Stomach (tissue), 9 donors: ENCODE data around the gene GRIP2. TPM values are rescaled to one million over a fixed set of nuclear protein-coding genes. Genes with fewer than 3 reads are reported as not detected.
A peak's percentile ranks its signal among the peaks of the same experiment; 100 is the strongest.

ENCODE experiments used
- DNase-seq, 2 donors: peaks; one replicate each; pipeline versions ENCODE4 v3.0.0 to v3.0.0-alpha.2; 2013 to 2019
- H3K27ac ChIP-seq, 5 donors: fragments of 200-600 bp in 4 of 5; sonication (generic) in 4 of 5; one replicate each; pipeline ENCODE4 v1.5.1; 2013 to 2019; ENCODE audit warnings: mild to moderate bottlenecking in 1 of 5, moderate library complexity in 1 of 5
- H3K27me3 ChIP-seq, 3 donors: fragments of 200-600 bp; sonication (generic); one replicate each; pipeline ENCODE4 v1.5.1; 2017 to 2019; ENCODE audit warnings: mixed run types in 1 of 3
- H3K36me3 ChIP-seq, 4 donors: fragments of 200-600 bp; sonication (generic); 1 replicate in 3 of 4; 2 replicates in 1 of 4; pipeline ENCODE4 v1.5.1; 2016 to 2019
- H3K4me1 ChIP-seq, 4 donors: fragments of 200-600 bp; sonication (generic); one replicate each; pipeline ENCODE4 v1.5.1; 2016 to 2019
- H3K4me3 ChIP-seq, 4 donors: fragments of 200-600 bp; sonication (generic) in 3 of 4; one replicate each; pipeline ENCODE4 v1.5.1; 2016 to 2019; ENCODE audit warnings: mild to moderate bottlenecking in 1 of 4
- H3K9me3 ChIP-seq, 4 donors: fragments of 200-600 bp; sonication (generic); one replicate each; pipeline ENCODE4 v1.5.1; 2016 to 2019
- CTCF ChIP-seq, 7 experiments: fragments of 450-650 bp in 4 of 7; fragments of 200-600 bp in 3 of 7; sonication (generic) in 3 of 7; IDR thresholded peaks; one replicate each; pipeline ENCODE4 v1.5.1; 2016 to 2019; ENCODE audit warnings: antibody characterized with exemption in 7 of 7, control low read depth in 2 of 7, mild to moderate bottlenecking in 1 of 7
- EP300 ChIP-seq: sonication (generic); formaldehyde crosslinking; IDR thresholded peaks from one replicate; pipeline ENCODE4 v1.6.1; 2017; ENCODE audit warnings: antibody characterized with exemption
- POLR2A ChIP-seq, 4 donors: fragments of 450-650 bp; IDR thresholded peaks; one replicate each; pipeline ENCODE4 v1.6.1; 2016; ENCODE audit warnings: antibody characterized with exemption in 4 of 4, control low read depth in 2 of 4, mild to moderate bottlenecking in 1 of 4, moderate library complexity in 1 of 4
- POLR2AphosphoS5 ChIP-seq, 3 donors: sonication (generic); formaldehyde crosslinking; IDR thresholded peaks; one replicate each; pipeline ENCODE4 v1.6.1; 2016; ENCODE audit warnings: antibody characterized with exemption in 3 of 3
- WGBS, 5 donors: extraction: QIAGEN DNeasy Blood & Tissue Kit in 3 of 5; methylation state at CpG; one replicate each; pipeline versions ENCODE4 v1.1.5 to v1.1.7; 2013 to 2018; 5-methylcytosine and 5-hydroxymethylcytosine counted together
- intact Hi-C: fragments of 100-400 bp; cut with DNase I; formaldehyde crosslinking; loops from one replicate; pipeline ENCODE4 v1.15.1; 2023; ENCODE audit warnings: low total_unique reads
- polyA plus RNA-seq, 3 donors: library from polyadenylated mRNA; stranded (reverse); fragments of 200-250 nt; gene quantifications; one replicate each; pipeline ENCODE4 v1.2.3, GENCODE V29; 2013
- total RNA-seq, 5 donors: library from RNA; depleted of rRNA; stranded (reverse); fragments of >200 nt; gene quantifications; one replicate each; pipeline versions ENCODE4 v1.1.0 to v1.2.3, GENCODE V29; 2014 to 2016
- donor health status: healthy with polysubstance abuse.
- donor health status: Bipolar disorder and iron deficiency.
- donor health status: healthy.

Gene GRIP2
- total and polyA plus RNA-seq, 8 donors, result 0.58 to 33.8 (median 2.8) TPM

DNA sequence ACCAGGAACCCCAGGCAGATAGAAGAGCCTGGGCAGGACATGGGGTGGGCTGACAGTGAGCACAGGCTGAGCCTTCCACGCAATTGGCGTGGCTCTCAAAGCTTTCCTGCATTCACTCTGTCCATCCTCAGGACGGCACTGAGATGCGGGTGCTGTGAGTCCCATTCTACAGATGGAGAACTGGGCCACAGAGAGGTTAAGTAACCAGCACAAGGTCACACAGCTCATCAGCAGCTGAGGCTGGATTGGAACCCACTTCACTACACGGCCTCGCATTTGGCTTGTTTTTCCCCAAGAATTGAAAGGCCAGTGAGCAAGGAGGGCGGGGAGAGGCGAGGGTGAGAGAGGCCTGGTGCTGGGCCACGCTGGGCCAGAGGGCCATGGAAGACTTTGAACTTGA is 36.0 kb upstream of the GRIP2 start:
- Histone ChIP-seq H3K27ac (no peak overlapping the region), H3K4me3 (no peak overlapping the region), H3K27me3 (peaks cover 0 to 18% (median 0%) of the 10 kb centered on the region in 3 donors), H3K4me1 (no peaks in the 10 kb centered on the region), H3K36me3 (no peaks in the 10 kb centered on the region), H3K9me3 (no peaks in the 10 kb centered on the region)
- whole genome bisulfite sequencing, 5 donors, result 86 to 96% (median 91%) methylated on average over 9 of the region's 9 CpGs
- DNase-seq, result no peak
- intact Hi-C loops, result no loop called here
- no peak for TF ChIP-seq POLR2A (IDR thresholded peaks at IDR 0.05)
- no peak for TF ChIP-seq EP300
- no peak for TF ChIP-seq CTCF (IDR thresholded peaks at IDR 0.05)
- no peak for TF ChIP-seq POLR2AphosphoS5 (IDR thresholded peaks at IDR 0.05)

GRCh38 chr3:14574183-14574582 is 34.0 kb upstream of the GRIP2 start:
- 72 to 92% (median 89%) methylated on average over 22 to 27 of the region's 27 CpGs for WGBS, 5 donors
- Histone ChIP-seq H3K27ac (no peak overlapping the region), H3K27me3 (peaks cover 0 to 31% (median 0%) of the 10 kb centered on the region in 3 donors), H3K9me3 (no peaks in the 10 kb centered on the region), H3K36me3 (no peaks in the 10 kb centered on the region), H3K4me3 (no peak overlapping the region), H3K4me1 (no peaks in the 10 kb centered on the region)
- DNase-seq, result no peak
- no peak for TF ChIP-seq EP300
- TF ChIP-seq POLR2AphosphoS5 (IDR thresholded peaks at IDR 0.05), result no peak
- no peak for TF ChIP-seq POLR2A (IDR thresholded peaks at IDR 0.05)
- TF ChIP-seq CTCF (IDR thresholded peaks at IDR 0.05), result no peak
- intact Hi-C loops, result no loop called here

GRCh38 chr3:14573706-14574105 is 33.6 kb upstream of the GRIP2 start:
- no peak overlapping the region for H3K4me3 ChIP-seq
- DNase-seq, result no peak
- H3K27ac ChIP-seq, result no peak overlapping the region
- no peaks in the 10 kb centered on the region for H3K4me1 ChIP-seq
- intact Hi-C loops, result no loop called here
- TF ChIP-seq EP300, result no peak
- no peak for TF ChIP-seq CTCF (IDR thresholded peaks at IDR 0.05)
- no peak for TF ChIP-seq POLR2A (IDR thresholded peaks at IDR 0.05)
- no peak for TF ChIP-seq POLR2AphosphoS5 (IDR thresholded peaks at IDR 0.05)
- peaks cover 0 to 31% (median 0%) of the 10 kb centered on the region in 3 donors for H3K27me3 ChIP-seq
- 85 to 93% (median 89%) methylated on average over 21 of the region's 21 CpGs for WGBS, 5 donors
- H3K36me3 ChIP-seq, result no peaks in the 10 kb centered on the region
- H3K9me3 ChIP-seq, result no peaks in the 10 kb centered on the region

DNA sequence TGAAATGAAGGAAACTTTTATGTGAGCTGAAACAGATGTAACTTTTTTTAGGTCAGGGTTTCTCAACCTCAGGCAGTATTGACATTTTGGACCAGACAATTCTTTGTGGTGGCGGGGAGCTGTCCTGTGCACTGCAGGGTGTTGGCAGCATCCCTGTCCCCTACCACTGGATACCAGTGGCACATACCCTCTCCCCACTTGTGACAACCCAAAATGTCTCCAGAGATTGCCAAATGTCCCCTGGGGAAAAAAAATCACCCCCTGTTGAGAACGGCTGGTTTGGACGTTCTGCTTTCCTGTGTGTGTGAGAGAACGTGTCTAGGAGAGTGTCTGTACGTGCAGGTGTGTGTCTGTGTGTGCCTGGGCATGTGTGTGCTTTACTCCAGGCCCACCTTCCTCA is 30.7 kb upstream of the GRIP2 start:
- H3K27ac ChIP-seq, result peak overlapping the region in 1 of 5 donors; percentile 48
- TF ChIP-seq POLR2AphosphoS5 (IDR thresholded peaks at IDR 0.05), result no peak
- no peak for TF ChIP-seq EP300
- TF ChIP-seq CTCF (IDR thresholded peaks at IDR 0.05), result no peak
- no peak for TF ChIP-seq POLR2A (IDR thresholded peaks at IDR 0.05)
- intact Hi-C loops, result no loop called here
- H3K36me3 ChIP-seq, result no peaks in the 10 kb centered on the region
- peaks cover 0 to 31% (median 0%) of the 10 kb centered on the region in 3 donors for H3K27me3 ChIP-seq
- H3K4me1 ChIP-seq, result peaks cover 0 to 8% (median 0%) of the 10 kb centered on the region in 4 donors
- WGBS, 5 donors, result 64 to 89% (median 79%) methylated on average over 5 of the region's 5 CpGs
- H3K4me3 ChIP-seq, result no peak overlapping the region
- DNase-seq, result no peak
- no peaks in the 10 kb centered on the region for H3K9me3 ChIP-seq
